ENCODE results near the gene PLD5. TPM values are rescaled to one million over a fixed set of nuclear protein-coding genes. Genes with fewer than 3 reads are reported as not detected.

The PLD5 gene
- total RNA-seq = not detected in 2 replicates

GRCh38 chr1:242524571-242525359 lies at the start of gene PLD5:
Gene PLD5, minus strand, starts transcription at chr1:242524697.

